NCI-H1092 treated with DMSO at 0.1 percent for 48 hours (cell line): ENCODE measurements around the gene CHRDL1.

Experiments
- DNase-seq: peaks from one replicate; lab custom pipeline; 2025; lab: John Stamatoyannopoulos, UW

CHRDL1 gene

DNA sequence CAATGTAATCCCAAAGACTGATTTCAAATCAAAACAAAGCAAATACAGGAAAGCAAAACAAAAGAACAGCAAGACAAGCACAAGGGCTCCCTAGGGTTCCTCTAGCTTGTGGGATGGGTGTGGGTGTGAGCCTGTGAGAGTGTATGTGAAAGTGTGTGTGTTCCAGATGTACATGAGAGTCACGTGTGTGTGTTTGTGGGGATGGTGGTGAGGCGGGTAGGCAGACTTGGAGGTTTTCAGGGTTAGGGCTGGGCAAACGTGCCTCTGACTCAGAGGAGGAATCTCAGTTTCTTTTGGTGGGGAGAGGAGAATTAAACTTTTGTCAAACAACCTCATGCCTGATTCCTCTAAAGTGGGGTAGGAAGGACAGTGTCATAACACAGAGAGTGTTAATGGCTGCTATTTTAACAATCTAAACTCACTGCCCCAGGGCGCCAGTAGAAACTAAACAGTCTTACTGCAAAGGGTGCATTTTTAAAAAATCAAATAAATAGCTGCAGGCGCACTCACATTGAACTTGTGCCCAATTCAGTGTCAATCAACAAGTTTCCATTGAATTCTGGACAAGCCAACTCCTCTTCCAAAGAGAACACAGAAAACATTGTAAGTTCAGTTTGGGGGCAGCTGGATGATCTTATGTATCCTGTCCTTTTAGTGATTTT lies 51.8 kb downstream of the CHRDL1 start:
- DNase-seq = no peak

DNA sequence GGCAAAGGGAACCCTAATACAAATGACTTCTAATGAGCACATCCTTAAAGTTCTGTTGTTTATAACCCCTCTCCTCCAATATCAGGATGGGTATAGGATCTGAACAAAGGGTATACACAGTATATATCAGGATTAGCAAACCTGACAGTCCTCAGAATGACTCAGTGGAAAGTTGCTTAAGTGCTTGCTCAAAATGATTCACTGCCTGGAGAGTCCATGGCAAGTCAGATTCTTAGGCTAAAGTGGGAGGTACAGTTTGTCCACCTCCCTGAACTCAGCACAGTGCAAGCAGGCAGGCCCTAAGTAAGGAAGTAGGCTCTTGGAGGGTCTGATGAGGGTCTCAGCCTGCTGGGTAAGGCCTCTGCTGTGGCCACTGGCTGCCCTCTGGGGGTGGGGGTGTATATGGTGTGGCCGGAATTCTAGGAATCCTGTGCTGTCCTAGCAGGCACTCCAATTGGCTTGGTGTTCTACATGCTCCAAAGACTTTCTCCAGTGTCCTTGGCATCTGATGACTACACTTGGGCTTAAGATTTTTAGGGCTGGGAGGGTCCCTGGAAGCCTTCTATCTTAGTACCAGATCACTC lies 54.3 kb downstream of the CHRDL1 start:
- DNase-seq = no peak

DNA sequence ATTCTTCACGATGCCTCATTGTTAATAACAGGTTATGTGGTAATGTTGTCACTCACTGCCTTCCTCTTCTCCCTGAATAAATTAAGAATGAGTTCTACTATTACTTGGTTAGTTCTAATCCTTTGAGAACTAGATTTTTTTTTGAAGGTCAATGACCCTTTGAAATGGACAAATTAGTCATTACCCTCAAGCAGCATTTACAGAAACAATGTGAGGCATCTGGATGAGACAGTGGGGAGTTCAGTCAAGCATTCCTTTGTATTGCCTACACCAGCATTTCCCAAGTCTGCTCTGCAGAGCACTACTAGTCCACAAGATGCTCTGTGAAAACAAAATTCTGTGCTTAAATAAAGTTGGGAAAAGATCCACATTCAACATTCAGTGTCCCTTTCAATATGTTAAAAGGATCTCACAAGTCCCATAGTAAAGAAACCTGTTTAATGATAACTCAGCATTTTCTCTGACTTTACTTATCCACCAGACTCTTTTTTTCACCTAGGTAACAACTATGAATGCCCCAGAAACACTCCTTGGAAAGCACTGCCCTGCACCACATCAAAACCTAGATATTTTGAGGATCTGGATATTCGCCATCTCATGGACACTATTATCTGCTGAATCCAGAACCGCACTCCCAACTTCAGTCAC lies 60.6 kb downstream of the CHRDL1 start:
- DNase-seq = no peak

DNA sequence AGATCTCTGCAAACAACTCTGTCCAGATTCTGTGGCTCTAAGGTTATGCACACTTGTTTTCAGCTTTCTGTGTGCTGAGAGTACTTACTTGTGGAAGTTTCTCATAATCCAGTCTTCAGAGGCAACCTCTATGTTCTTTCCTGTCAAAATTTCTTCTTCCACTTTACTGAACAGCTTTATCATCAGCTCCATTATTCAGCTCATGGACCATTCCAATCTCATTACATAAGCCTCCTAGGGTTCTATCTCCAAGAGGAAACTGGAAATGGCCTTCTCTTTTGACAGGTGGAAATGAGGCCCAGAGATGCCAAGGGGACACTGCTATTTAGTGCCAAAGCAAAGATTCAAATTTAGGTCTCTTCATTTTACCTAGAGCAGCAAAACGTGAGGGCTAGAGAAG lies 61.3 kb downstream of the CHRDL1 start:
- DNase-seq = no peak

DNA sequence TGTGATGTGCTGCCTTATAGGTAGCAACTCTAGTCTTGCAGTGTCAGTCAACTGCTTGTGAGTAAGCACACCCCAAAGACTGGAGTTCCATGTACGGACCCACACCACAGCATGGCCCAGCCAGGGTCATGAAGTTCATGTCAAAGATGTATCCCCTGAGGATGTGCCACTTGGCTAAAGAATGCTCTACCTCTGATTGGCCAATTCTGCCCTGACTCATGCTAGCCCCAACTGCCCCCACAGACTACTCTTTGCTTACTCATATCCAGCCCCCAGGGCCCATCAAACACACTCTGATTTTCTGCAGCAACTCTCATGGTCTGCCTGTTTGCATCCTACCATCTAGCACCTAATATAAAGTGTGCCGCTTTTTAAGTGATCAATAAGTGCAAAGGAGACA lies 62.5 kb downstream of the CHRDL1 start:
- DNase-seq = no peak

DNA sequence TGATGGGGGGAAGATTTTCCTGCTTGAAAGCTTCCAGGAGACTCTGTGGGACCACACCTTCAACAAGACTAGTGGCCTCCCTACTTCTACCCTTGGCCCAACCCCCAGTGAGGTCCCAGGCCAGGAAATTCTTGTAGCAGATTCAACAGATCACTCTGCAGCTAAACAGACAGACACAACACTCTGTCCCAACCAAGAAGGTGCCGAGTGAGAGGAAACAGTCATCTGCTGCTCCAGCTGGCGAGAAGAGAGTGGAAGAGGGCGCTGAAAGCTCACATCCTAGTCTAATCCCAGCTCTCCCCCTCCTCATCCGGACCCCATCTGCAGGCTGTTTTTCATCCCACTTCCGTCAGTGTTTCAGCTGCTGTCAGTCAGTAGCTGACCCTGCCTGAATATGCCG lies 63.4 kb downstream of the CHRDL1 start:
- no peak for DNase-seq

DNA sequence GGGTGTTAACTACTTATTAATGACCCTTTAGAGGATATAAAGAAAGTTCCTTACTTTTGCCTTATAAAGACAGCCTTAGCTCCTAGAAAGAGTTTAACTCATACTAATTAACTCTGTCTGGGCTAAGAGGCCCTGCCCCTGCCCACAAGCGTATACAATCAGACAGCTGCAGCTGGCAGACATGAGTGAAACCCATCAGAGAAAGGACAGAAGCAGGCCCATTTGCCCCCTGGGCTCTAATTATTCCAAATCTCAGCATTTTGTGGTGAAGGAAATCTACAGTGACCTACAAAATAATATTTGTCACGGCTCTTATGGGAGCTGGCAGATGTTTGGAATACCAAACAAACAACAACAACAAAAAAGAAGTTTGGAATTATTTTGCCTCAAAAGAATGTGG lies 71.8 kb downstream of the CHRDL1 start:
- no peak for DNase-seq

DNA sequence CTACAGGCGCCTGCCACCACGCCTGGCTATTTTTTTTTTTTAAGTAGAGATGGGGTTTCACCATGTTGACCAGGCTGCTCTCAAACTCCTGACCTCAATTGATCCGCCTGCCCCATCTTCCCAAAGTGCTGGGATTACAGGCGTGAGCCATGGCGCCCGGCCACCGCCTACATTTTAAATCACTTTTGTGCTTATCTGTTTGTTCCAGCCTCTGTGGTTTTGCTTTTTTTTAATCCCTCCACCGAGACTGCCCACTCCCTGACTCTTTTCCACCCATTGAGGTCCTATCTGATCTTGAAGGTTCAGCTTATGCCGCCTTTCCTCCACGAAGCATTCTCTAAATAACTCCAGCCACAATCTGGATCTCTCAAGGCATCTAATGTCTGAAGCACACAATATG lies 73.5 kb downstream of the CHRDL1 start:
- no peak for DNase-seq

DNA sequence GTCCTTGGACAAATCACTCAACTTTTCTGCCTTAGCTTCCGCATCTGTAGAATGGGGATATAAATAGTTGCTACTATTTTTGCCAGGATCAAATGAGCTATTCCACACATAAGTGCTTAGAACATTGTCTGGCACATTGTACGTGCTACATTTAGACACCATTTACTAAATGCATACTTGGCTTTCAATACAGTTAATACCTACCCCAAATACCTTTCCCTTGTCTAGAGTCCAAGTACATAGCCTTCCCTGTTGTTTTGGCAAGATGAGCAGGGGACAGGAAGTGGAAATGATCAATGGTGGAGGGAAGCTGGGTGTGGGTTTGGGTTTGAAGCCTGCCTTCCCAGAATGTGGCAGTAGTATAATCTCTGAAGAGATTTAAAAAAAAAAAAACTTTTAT lies 82.0 kb downstream of the CHRDL1 start:
- DNase-seq = no peak

DNA sequence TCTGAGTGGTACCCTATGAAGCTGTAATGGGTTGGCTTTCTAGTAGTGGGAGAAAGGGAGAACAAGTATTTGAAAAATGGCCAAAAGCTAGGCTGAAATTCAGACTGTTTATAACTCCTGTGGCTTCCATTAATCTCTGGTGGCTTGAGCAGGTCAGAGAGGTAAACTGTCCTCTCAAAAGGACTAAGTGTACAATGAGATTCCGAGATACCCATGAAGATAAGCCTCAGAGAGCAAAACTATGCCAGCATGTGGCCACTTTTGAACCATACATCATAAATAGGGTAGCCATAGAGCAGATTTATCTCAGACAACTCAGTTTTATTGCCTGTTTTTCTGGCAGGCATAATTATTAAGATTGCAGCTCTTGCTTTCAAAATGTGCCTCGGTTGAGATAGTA lies 89.2 kb downstream of the CHRDL1 start:
- DNase-seq = no peak

DNA sequence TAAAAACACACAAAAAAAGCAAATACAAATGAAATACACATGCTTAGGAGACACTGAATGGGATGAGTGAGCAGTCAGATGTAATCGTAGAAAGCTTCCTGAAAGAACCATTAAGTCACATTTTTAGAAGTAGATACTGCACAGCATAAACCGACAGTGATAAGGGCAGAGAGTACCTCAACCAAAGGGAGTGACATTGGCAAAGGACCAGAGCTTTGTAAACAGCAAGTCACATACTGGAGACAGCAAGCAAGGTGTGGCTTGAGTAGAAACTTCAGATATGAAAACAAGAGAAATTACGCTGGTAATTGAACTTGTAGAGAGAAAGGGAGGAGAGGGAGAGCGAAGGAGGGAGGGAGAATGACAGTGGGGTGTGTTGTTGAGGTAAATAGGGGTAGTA lies 92.0 kb downstream of the CHRDL1 start:
- DNase-seq = no peak

DNA sequence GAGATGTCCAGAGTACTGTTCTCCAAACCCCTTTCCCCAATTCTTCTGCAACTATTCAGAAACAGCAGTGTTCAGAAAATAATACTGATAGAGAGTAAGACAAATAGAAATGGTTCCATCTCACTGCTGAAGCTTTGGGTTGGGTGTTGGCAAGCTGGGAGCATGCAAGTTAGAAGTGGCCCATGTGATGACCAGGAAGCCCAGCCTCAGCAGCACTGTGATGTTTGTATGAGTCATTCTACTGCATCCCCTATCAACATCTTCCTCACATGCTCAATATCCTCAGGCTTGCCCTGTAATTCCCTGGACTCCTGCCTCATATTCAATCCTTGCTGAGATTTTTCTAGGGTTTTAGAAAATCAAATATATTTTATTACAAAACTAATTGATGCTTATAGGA lies 96.5 kb downstream of the CHRDL1 start:
- DNase-seq = no peak

DNA sequence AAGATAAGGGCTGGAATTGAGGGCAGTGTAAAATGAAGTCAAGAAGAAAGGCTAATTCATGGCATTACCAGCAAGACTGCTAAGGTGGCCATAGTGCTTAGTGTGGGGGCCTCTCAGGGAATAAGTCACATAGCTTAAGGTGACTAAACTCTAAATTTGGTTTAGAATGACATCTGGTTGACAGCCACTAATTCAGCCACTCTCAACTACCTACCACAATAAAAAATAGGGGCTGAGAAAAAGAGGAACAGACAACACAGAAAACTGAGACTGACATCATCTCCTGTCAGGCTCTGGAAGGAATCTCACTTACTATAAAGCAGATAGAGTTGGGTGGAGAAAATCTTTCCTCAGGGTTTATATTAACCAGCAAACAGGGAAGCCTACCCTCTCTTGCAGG lies 96.9 kb downstream of the CHRDL1 start:
- no peak for DNase-seq

DNA sequence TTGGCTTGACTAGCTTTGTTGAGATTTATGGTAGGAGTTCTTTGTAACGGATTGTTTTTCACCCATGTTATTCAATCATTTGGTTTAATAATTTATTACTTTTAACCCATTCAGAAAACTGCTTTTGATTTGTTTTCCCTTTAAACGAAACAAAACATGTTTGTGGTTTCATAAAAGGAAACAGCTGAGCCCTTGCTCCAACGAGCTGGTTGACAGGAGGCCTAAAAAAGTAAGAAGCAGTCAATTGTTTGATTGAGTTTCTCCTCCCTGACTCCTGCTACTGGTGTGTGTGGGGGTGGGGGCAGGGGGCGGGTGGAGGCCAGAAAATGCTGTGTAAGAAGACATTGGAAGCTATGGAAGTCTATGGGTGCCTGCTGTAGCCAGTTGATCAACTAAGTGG lies 102.8 kb downstream of the CHRDL1 start:
- DNase-seq = no peak

DNA sequence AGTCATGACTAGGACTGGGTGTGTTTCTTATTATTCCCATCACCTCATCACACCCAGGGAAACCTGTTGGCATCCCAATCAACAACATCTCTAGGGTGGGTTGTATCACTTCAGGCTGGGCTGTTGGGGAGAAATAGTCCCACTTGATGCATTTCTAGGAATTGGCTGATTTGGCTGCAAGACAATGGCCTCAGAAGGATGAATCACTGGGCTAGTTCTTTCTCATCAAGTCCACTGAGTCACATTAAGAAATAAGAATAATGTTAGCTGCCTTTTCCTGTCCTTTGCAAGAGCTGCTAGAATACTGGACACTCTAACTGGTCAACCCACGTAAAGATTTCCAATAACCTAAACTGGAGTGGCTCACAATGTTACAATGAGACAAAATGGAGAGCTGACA lies 104.2 kb downstream of the CHRDL1 start:
- DNase-seq = no peak

DNA sequence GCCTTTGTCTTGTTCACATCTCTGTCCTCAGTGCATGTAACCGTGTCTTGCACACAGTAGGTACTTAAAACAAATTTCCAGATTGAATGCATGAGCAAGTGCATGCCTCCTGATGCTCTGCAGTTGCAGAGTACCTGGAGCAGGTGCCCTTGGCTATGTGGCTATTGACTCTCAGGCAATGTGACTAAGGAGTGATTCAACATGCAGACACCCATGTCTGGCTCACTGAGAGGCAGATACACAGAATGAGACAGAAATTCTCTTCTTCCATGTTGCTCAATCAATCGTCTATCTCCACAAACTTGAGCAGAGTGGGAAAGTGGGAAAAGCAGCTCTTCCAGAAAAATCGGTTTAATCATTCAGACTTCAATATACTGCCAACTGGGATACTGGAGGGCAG lies 111.0 kb downstream of the CHRDL1 start:
- no peak for DNase-seq

DNA sequence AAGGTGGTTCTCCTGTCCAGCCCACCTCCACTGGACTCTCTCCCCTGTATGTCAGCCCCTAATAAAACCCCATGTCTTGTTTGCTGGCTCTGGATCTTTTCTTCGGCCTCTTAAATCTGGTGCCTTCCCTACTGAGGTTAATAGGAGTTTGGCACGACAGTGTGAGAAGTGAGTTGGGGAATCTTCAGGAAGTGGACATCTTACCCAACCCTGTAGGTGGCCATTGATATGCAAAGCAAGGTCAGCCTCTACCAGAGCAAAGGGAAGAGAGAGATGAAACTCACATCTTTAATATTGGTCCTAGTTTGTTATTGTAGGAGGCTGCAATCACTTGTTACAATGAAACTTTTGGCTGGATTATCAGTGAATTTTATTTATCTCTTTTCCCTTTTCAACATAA lies 111.7 kb downstream of the CHRDL1 start:
- DNase-seq = no peak

DNA sequence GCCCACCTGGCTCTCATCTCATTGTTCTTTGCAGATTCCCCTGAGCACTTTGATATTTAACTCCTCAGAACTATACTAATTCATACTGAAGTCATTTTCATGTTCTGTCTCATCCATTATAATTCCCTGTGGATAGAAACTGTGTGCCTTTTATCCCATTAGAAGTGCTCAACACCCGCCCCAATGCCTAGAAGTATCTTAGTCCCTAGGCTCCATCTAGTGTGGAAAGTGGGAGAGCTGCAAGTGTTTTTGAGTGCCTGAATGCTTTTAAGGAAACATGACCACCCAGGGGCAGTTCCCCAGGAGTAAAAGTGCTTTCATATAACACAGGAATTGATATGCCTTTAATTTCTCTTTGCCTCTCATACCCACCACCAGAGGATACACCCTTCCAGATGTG lies 117.0 kb downstream of the CHRDL1 start:
- DNase-seq = peak; percentile 5

DNA sequence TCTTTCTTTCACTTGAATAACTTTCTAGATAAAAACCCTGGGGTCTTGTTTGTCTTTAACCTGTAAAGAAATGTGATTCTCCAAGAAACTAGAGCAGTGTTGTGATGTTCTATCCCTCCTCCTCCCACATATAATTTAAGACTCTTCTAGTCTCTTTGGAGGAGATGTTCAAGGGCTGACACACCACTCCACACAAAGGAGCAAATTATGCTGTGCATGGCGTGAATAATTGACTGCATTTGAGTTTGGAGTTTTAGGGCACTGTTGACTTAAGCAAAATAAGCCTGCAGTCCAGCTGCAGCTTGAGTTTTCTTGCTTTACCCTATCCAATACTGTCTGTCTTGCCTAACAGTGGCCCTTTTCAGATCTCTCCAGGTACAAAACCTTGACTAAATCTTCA lies 119.7 kb downstream of the CHRDL1 start:
- DNase-seq = no peak

DNA sequence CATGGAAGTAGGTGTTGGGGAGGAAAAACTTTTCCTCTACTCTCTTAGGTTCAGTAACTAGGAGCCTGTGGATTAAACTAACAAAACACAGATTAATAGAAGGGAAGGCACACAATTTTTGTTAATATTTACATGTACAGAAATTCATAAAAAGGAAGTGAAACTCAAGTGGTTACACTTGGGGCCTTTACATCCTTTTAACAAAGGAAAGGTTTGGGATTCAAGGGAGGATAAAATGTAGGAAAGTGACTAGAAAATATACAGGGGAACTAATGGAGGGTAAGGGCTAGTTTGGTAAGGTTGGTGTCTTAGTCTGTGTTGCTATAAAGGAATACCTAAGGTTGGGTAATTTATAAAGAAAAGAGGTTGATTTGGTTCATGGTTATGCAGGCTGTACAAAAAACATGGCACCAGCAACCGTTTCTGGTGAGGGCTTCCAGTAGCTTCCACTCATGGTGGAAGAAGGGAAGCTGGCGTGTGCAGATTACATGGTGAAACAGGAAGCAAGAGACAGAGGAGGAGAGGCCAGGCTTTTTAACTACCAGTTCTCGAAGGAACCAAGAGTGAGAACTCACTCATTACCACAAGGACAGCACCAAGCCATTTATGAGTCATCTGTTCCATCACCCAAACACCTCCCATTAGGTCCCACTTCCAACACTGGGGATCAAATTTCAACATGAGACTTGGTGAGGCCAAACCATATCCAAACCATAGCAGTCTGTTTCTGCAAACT lies 124.4 kb downstream of the CHRDL1 start:
- no peak for DNase-seq

DNA sequence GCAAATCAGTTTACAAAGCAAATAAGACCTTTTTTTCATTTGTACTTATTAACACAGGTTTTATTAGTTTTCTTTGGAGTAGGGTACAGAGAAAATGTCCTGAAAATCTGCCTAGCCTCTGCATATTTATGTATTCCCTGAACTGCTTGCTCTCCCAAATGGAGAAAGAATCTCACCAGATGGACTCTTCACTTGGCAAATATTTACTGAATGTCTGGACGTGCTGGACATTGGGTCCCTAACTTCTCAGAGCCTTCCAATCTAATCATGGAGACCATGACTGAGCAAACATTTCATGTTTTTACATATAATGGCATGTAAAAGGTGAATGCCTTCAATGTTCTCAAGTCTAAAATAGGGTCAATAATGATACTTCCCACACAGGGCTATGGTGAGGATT lies 126.0 kb downstream of the CHRDL1 start:
- no peak for DNase-seq

DNA sequence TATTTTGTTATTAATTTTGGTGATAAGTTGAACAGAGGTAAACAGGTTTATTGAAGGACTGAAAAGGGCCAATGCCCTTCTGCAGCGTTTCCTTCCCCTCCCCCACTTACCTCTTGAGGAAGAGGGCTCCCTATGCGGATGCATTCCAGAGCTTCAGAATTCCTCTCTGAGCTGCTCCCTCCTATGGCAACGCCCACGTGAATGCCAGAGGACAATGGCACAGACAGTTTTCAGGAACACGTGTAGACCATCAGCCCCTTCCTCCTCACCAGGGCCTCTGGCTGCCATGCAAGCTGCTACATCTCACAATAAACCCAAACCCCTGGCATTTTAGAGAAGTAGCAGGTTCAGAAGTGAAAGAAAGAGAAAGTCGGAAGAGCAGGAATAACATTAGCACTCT lies 127.9 kb downstream of the CHRDL1 start:
- no peak for DNase-seq
